BLaER1 (cell line): ENCODE results near the gene GPR161.

Source experiments
- H3K27ac ChIP-seq: shearing (Covaris generic); formaldehyde crosslinking; 2 replicates; pipeline ENCODE4 v1.8.1; 2022
- H3K27me3 ChIP-seq: shearing (Covaris generic); formaldehyde crosslinking; 2 replicates; pipeline ENCODE4 v1.8.1; 2022
- H3K36me3 ChIP-seq: shearing (Covaris generic); formaldehyde crosslinking; 2 replicates; pipeline ENCODE4 v1.8.1; 2022
- H3K4me1 ChIP-seq: shearing (Covaris generic); formaldehyde crosslinking; 2 replicates; pipeline ENCODE4 v1.8.1; 2022
- H3K4me2 ChIP-seq: shearing (Covaris generic); formaldehyde crosslinking; 2 replicates; pipeline ENCODE4 v1.8.1; 2022
- H3K4me3 ChIP-seq: shearing (Covaris generic); formaldehyde crosslinking; 2 replicates; pipeline ENCODE4 v1.8.1; 2022
- H3K9ac ChIP-seq: shearing (Covaris generic); formaldehyde crosslinking; 2 replicates; pipeline ENCODE4 v1.8.1; 2022
- H3K9me3 ChIP-seq: shearing (Covaris generic); formaldehyde crosslinking; 2 replicates; pipeline ENCODE4 v1.8.1; 2022
- H4K20me1 ChIP-seq: shearing (Covaris generic); formaldehyde crosslinking; 2 replicates; pipeline ENCODE4 v1.8.1; 2022
- Cebpa-rat ChIP-seq: shearing (Covaris generic); IDR thresholded peaks from 2 replicates; pipeline ENCODE4 v1.8.1; 2022

Gene GPR161

GRCh38 chr1:168090395-168090794, 46.3 kb downstream of the GPR161 start:
- H4K20me1 ChIP-seq: no peaks in the 10 kb centered on the region
- H3K9ac ChIP-seq: no peak overlapping the region
- H3K4me2 ChIP-seq: no peak overlapping the region
- TF ChIP-seq Cebpa-rat: no peak
- H3K9me3 ChIP-seq: no peaks in the 10 kb centered on the region
- H3K4me3 ChIP-seq: no peak overlapping the region
- H3K27ac ChIP-seq: no peak overlapping the region
- H3K4me1 ChIP-seq: peaks cover 8% of the 10 kb centered on the region
- H3K27me3 ChIP-seq: no peaks in the 10 kb centered on the region
- H3K36me3 ChIP-seq: no peaks in the 10 kb centered on the region

- Histone ChIP-seq H3K27me3 (no peaks in the 10 kb centered on the region), H3K4me2 (no peak overlapping the region), H3K4me3 (no peak overlapping the region), H3K4me1 (peaks cover 8% of the 10 kb centered on the region), H4K20me1 (no peaks in the 10 kb centered on the region), H3K9ac (no peak overlapping the region), H3K27ac (no peak overlapping the region), H3K36me3 (no peaks in the 10 kb centered on the region), H3K9me3 (no peaks in the 10 kb centered on the region)
- TF ChIP-seq Cebpa-rat: no peak
These were observed 46.8 kb downstream of the GPR161 start for GRCh38 chr1:168089979-168090337.

GRCh38 chr1:168089326-168089978, 47.3 kb downstream of the GPR161 start:
- H3K36me3 ChIP-seq: no peaks in the 10 kb centered on the region
- H4K20me1 ChIP-seq: no peaks in the 10 kb centered on the region
- H3K4me1 ChIP-seq: peaks cover 7% of the 10 kb centered on the region
- H3K9ac ChIP-seq: no peak overlapping the region
- H3K27me3 ChIP-seq: no peaks in the 10 kb centered on the region
- no peak overlapping the region for H3K4me2 ChIP-seq
- no peak overlapping the region for H3K4me3 ChIP-seq
- no peak for TF ChIP-seq Cebpa-rat
- H3K27ac ChIP-seq: no peak overlapping the region
- H3K9me3 ChIP-seq: no peaks in the 10 kb centered on the region

- Histone ChIP-seq H3K4me3 (no peak overlapping the region), H3K9me3 (no peaks in the 10 kb centered on the region), H3K27me3 (no peaks in the 10 kb centered on the region), H3K4me1 (no peaks in the 10 kb centered on the region; the same call in 1 of the 2 replicates), H4K20me1 (no peaks in the 10 kb centered on the region), H3K9ac (no peak overlapping the region), H3K27ac (no peak overlapping the region), H3K4me2 (no peak overlapping the region), H3K36me3 (no peaks in the 10 kb centered on the region)
- no peak for TF ChIP-seq Cebpa-rat
These were observed 48.0 kb downstream of the GPR161 start for GRCh38 chr1:168088511-168089325.

GRCh38 chr1:168087696-168088095, 49.0 kb downstream of the GPR161 start:
- Histone ChIP-seq H3K4me3 (no peak overlapping the region), H3K27ac (no peak overlapping the region), H3K9me3 (no peaks in the 10 kb centered on the region), H3K9ac (no peak overlapping the region), H3K27me3 (no peaks in the 10 kb centered on the region), H3K36me3 (no peaks in the 10 kb centered on the region), H4K20me1 (no peaks in the 10 kb centered on the region), H3K4me2 (no peak overlapping the region), H3K4me1 (no peaks in the 10 kb centered on the region)
- no peak for TF ChIP-seq Cebpa-rat

GRCh38 chr1:168086438-168086837, 50.3 kb downstream of the GPR161 start:
- TF ChIP-seq Cebpa-rat: no peak
- Histone ChIP-seq H3K27me3 (no peaks in the 10 kb centered on the region), H3K4me1 (no peaks in the 10 kb centered on the region), H3K4me2 (no peak overlapping the region), H3K9ac (no peak overlapping the region), H3K4me3 (no peak overlapping the region), H3K27ac (no peak overlapping the region), H3K9me3 (no peaks in the 10 kb centered on the region), H3K36me3 (no peaks in the 10 kb centered on the region), H4K20me1 (no peaks in the 10 kb centered on the region)

- H3K4me2 ChIP-seq: no peak overlapping the region
- no peaks in the 10 kb centered on the region for H3K4me1 ChIP-seq
- H3K36me3 ChIP-seq: no peaks in the 10 kb centered on the region
- no peaks in the 10 kb centered on the region for H4K20me1 ChIP-seq
- H3K27ac ChIP-seq: no peak overlapping the region
- no peak overlapping the region for H3K4me3 ChIP-seq
- no peaks in the 10 kb centered on the region for H3K9me3 ChIP-seq
- no peaks in the 10 kb centered on the region for H3K27me3 ChIP-seq
- H3K9ac ChIP-seq: no peak overlapping the region
- no peak for TF ChIP-seq Cebpa-rat
These were observed 51.3 kb downstream of the GPR161 start for GRCh38 chr1:168085401-168085872.

GRCh38 chr1:168084396-168085231, 52.1 kb downstream of the GPR161 start:
- no peak overlapping the region for H3K4me2 ChIP-seq
- no peak overlapping the region for H3K9ac ChIP-seq
- H3K4me1 ChIP-seq: no peaks in the 10 kb centered on the region
- TF ChIP-seq Cebpa-rat: no peak
- no peaks in the 10 kb centered on the region for H3K27me3 ChIP-seq
- no peak overlapping the region for H3K27ac ChIP-seq
- H3K4me3 ChIP-seq: no peak overlapping the region
- H3K36me3 ChIP-seq: no peaks in the 10 kb centered on the region
- no peaks in the 10 kb centered on the region for H4K20me1 ChIP-seq
- no peaks in the 10 kb centered on the region for H3K9me3 ChIP-seq

GRCh38 chr1:168083456-168084325, 53.0 kb downstream of the GPR161 start:
- no peak overlapping the region for H3K9ac ChIP-seq
- no peaks in the 10 kb centered on the region for H3K27me3 ChIP-seq
- no peak overlapping the region for H3K4me2 ChIP-seq
- no peaks in the 10 kb centered on the region for H4K20me1 ChIP-seq
- H3K27ac ChIP-seq: no peak overlapping the region
- no peak overlapping the region for H3K4me3 ChIP-seq
- no peaks in the 10 kb centered on the region for H3K9me3 ChIP-seq
- TF ChIP-seq Cebpa-rat: no peak
- no peaks in the 10 kb centered on the region for H3K36me3 ChIP-seq
- H3K4me1 ChIP-seq: no peaks in the 10 kb centered on the region
